HT-29 (cell line): ENCODE measurements around the gene COPA. TPM values are rescaled to one million over a fixed set of nuclear protein-coding genes. Genes with fewer than 3 reads are reported as not detected.
"Not testable (repeated sequence)": the region's sequence is repeated elsewhere in the genome, so short reads cannot be mapped to it uniquely, and the experiment has no call there.

ENCODE experiments used
- DNase-seq: peaks from one replicate; pipeline ENCODE4 v3.0.0-alpha.2; 2015; ENCODE audit warnings: low spot score
- total RNA-seq: library from RNA; depleted of rRNA; stranded (reverse); fragments of >200 nt; shearing (Covaris generic); gene quantifications from 2 replicates; pipeline ENCODE4 v1.2.3, GENCODE V29; 2014; rRNA removed

The COPA gene
- total RNA-seq = 73.9 and 74.3 TPM in 2 replicates

DNA sequence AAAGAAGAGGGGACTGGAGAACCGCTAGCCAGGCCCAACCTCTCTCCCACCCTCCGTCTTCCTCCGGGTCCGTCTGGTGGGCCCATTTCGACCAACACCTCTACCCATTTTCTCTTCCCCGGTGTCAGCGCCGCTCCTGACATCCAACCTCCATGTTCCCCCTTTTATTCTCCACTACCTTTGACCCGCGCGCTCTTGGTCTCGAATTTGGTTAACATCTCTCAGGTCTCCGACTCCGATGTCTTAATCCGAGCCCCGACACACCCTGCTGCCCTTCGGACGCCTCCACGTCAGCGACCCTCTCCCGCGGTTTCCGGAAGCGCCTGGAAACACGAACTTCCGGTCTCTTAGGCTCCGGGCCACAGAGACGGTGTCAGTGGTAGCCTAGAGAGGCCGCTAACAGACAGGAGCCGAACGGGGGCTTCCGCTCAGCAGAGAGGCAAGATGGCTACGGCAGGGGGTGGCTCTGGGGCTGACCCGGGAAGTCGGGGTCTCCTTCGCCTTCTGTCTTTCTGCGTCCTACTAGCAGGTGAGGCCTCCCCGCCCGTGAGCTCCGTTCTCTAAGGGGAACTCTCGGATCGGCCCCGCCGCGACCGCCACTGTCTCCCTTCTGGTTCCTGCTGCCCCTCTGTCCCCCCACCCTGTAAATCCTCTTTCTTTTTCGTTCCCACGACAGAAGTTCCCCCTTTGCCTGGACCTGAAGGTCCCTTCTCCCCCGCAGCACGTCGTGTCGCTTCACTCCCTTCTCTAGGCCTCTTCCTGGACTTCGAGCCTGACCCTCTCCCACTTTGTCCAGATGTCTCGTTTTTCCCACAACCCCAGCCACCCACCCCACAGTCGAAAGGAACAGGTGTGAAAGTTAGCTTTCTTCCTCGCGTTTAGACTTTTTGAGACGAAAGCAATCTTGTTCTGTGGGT is at the start of gene COPA, which contains the start of gene NCSTN:
TSS of gene COPA (minus strand) at position 298 of the 917 bp plus-strand sequence. CDS start at position 218, 80 bp downstream.
TSS of gene NCSTN (plus strand) at position 431 of the 917 bp plus-strand sequence. CDS start at position 445, 14 bp downstream.
- peak; percentile 94 for DNase-seq

DNA sequence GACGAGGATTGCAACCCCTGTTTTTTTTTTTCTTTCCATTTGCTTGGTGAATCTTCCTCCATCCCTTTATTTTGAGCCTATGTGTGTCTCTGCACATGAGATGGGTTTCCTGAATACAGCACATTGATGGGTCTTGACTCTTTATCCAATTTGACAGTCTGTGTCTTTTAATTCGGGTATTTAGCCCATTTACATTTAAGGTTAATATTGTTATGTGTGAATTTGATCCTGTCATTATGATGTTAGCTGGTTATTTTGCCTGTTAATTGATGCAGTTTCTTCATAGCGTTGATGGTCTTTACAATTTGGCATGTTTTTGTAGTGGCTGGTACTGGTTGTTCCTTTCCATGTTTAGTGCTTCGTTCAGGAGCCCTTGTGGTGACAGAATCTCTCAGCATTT is 45.4 kb upstream of the COPA start:
- not testable (repeated sequence) for DNase-seq

DNA sequence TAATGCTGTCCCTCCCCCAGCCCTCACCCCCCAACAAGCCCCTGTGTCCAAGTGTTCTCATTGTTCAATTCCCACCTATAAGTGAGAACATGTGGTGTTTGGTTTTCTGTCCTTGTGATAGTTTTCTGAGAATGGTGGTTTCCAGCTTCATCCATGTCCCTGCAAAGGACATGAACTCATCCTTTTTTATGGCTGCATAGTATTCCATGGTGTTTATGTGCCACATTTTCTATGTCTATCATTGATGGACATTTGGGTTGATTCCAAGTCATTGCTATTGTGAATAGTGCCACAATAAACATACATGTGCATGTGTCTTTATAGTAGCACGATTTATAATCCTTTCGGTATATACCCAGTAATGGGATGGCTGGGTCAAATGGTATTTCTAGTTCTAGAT is 41.8 kb upstream of the COPA start:
- DNase-seq = not testable (repeated sequence)

DNA sequence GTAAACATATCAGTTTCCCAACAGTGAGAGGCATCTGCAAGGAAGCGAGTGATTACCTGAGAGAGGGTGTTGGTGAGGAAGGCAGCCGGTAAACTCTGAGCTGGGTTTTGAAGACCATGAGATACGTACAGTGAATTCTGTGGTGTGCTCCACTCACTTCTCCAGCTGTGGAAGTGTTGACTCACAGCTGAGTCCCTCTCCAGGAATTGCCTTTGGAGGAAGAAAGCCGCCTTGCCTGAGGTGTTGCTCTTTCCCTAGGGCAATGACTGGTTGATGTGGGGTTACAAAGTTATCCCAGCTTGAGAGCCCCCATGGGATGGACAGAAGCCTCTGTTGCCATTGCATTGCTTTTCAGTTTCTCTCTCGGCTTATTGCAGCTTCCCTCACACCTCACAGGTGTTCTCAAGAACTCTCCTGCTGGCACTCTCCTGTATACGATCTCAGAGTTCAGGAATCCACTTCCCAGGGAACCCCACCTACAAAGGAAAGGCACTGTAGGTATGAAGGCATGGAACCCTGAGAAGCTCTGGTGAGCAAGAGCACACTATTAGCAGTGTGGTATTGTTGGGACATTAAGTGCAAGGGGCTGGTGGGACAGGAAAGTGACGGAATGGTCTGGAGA is 34.6 kb upstream of the COPA start:
- no peak for DNase-seq

DNA sequence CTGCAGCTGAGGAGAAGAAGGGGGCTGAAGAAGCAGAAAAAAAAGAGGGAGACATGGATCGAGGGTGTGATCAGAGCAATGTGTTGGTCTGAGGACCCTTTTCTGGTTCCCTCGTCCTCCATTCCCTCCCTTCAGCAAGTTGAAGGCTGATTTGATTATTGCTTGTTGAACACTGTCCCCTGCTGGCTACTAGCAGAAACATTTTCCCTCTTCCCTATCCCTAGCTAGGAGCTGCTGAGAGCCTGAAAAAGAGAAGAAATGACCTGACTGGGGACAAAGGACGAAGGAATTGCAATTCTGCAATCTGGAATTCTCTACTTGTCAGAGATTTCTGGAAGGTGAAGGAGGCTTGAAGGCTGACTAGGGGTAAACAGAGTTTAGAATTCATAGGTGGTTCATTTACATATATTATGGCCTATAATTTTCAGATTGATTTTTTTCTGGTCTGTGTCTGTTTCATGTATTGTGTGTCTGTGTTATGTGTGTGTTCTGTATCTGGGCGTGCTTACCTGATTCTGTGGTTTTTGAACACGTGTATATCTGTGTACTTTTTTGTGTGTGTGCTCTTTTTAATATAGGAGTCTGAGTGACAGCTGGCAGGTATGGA is 33.6 kb upstream of the COPA start:
- peak; percentile 59 for DNase-seq

DNA sequence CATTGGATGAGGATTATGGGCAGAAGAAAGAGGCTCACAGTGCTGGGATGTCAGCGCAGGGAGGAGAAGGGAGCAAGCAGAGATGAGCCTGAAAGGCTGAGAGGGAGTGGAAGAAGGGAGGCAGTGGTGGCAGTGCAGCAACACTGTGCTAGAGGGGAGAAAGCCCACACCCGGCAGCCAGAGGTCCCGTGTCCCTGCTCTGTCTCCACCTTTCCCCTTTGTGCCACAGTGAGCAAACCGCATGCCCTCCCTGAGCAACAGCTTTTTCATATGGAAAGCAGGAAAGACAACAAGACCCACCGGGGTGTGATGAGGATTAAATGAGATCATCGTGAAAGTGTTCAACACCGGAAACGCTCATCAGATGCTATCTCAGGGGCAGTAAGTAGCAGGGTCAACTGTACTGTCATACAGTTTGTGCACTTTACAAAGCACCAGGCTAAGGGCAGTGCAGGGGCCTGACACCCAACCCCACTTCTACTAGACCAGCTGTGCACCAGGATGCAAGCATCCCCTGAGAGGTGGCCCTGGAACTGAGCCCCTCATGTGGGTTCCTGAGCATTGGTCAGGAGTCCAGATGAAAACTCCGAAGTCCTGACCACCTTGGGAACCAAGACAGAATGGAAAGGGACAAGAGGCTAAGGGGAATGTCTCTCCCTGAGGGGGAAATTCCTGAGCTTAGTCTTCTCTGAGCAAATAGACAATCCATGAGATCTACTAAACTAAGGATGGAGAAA is 32.9 kb upstream of the COPA start:
- DNase-seq = peak; percentile 28

DNA sequence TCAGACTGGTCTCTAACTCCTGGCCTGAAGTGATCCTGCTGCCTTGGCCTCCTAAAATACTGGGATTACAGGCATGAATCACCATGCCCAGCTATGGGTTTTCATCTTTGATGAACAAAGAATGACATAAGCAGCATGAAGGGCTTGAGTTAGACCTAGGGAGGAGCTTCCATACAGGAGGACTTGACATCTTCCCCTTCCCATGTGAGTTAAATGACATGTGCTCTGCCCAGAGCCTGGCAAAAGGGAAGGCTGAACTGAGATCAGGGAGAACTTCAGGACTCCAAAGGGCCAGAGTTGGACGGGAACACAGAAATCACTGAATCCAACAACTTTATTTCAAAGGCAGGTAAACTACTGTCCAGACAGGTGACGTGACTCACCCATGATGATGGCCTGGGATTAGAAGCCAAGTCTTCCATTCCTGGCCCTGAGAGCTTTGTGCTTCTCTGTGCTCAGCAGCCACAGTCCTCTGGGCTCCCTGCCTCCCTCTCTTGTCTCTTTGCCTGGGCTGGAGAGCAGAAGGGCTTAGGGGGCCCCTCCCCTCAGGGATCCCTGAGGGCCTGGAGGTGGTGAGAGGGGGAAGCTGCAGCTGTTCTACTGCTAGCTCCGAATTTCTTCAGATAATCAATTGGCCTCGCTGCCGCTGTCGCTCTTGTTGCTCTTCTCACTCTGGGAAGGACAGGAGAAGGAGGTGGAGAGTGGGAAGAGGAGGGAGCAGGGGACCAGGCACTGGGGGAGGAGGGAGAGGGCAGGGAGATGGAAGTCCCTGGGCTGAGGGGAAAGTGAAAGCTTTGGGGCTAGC is 31.5 kb upstream of the COPA start:
- DNase-seq = no peak

DNA sequence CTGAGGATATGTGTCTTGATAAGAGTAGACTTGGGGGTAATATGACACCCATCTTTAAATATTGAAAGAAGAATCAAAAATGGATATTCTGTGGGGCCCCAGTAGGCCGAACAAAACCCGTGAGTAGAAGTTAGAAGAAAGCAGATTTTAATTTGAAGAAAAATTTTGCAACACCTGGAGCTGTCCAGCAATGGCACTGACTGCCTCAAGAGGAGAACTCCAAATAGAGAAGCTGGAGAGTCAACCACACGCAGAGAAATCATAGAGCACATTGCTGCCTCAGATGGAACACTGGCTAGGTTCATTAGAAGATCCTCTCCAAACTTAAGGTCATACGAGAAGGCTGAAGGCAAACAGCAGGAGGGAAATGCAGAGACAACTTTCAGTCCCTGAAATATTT is 30.6 kb upstream of the COPA start:
- DNase-seq = no peak

DNA sequence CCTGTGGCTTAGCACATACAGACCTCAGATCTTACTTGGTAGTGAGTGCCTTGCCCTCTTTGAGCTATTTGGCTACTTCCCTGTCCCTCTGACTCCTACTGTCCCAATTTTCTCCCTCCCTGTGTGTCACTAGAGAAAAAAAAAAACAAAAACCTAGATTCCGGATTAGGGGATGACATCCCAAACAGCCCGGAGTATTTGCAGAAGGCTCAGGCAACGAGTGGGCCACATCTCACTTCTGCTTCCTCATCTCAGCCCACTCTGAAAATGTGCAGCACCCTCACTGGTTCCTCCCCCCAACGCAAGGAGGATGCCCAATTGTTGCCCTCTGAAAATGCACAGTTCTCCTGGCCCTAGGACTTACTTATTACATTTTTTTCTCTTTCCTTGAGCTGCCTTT is 28.7 kb upstream of the COPA start:
- DNase-seq = no peak

DNA sequence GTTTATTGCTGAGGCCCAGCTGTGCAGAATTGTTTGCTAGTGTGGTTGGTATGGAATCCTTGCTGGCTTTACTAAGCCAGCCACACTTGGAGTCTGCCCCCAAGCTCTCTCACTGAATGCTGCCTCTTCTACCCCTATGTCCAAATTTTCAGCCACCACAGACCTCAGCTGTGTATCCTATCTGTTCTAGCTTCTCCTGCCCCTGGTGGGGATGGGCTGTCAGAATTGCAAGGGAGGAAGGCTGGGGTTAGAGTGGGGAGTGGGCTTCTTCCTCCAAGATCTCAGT is 28.2 kb upstream of the COPA start:
- DNase-seq = no peak

DNA sequence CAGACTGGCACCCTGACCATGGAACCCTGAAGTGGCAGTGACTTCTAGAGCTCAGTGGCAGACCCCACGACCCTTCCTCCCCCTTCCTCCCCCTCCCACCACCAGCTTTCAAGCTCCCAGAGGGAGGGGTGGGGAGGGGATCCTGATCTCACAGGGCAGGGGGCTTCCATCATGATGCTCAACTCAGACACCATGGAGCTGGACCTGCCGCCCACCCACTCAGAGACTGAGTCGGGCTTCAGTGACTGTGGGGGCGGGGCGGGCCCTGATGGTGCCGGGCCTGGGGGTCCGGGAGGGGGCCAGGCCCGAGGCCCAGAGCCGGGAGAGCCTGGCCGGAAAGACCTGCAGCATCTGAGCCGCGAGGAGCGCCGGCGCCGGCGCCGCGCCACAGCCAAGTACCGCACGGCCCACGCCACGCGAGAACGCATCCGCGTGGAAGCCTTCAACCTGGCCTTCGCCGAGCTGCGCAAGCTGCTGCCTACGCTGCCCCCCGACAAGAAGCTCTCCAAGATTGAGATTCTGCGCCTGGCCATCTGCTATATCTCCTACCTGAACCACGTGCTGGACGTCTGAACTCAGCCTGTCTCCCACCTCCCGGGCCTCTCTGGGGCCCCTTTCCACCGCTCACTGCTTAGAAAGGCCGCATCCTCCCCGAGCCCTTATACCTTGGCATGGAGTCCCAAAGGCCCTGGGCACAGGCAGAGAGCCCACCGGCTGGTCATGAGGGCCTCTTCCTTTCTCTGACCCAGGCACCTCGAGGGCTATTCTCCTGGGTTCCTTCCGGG is 27.7 kb upstream of the COPA start:
- DNase-seq = no peak

DNA sequence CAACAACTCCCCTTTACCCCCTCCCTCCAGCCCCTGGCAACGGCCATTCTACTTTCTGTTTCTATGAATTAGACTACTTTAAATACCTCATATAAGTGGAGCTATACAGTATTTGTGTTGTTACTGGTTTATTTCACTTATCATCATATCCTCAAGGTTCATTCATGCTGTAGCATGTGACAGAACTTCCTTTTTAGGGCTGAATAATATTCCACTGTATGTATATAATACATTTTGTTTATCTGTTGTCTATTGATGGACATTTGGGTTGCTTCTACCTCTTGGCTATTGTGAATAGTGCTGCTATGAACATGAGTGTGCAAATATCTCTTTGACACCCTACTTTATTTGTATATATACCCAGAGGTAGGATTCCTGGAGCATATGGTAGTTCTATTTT is 26.0 kb upstream of the COPA start:
- DNase-seq = no peak

DNA sequence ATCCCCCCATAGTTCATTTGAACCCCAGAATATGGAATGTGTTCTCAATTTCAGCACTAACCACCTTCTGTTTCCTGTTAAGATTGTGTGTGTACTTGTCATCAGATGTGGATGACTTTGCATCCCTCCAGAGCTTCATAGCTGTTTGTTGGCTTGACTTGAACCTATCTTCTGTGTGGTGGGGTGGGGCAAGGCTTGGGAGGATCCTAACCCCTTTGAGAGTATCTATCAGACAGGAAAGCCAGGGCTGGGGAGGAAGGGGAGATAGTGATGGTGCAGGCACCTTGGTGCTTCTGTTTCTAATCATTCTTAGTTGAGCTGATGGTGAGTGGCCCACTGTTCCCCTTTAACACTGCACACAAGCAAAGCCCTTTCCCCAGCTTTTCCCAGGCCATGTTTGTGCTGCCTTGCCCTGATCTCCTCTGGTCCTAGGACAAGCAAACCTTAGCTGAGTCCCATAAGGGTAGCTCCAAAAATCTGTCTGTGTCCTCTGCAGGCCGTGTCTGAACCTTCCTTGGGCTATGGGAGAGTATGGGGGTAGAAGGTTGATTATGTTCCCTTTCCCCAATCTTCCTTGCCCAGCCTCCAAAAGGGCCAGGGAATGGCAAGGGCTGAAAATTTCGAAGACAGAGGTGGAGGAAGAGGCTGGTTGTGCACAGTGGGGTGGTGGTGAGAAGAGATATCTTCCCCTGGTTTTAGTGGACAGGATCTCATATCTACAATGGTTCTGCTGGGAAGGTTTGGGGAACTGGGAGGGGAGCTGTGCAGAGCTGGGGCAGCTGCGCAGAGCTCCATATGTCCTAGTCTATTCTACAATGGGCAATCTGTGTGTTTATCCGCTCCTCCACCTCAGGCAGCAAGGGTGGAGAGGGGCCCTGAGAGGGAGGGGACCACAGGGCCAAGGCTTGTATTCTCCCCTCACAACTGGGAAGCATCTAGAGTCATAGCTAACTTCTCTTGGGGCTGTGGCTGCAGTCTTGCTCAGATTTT is 25.2 kb upstream of the COPA start:
- no peak for DNase-seq

DNA sequence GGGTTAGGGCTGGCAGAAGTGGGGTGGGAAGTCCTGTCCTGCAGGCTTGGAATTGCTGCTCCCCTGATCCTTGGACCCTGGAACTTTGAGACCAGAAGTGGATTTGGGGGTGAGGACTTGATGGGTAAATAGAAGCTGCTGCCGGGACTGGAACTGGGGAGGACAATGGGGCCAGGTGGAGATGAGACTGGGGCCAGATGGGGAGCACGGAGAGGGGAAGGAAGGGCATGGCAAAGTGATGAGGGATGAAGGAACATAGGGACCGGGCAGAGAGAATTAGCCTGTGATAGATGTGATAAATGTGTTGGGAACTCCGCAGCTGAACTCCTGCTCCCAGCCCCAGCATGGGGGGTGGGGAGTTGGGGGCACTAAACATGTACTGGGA is 24.5 kb upstream of the COPA start:
- no peak for DNase-seq

DNA sequence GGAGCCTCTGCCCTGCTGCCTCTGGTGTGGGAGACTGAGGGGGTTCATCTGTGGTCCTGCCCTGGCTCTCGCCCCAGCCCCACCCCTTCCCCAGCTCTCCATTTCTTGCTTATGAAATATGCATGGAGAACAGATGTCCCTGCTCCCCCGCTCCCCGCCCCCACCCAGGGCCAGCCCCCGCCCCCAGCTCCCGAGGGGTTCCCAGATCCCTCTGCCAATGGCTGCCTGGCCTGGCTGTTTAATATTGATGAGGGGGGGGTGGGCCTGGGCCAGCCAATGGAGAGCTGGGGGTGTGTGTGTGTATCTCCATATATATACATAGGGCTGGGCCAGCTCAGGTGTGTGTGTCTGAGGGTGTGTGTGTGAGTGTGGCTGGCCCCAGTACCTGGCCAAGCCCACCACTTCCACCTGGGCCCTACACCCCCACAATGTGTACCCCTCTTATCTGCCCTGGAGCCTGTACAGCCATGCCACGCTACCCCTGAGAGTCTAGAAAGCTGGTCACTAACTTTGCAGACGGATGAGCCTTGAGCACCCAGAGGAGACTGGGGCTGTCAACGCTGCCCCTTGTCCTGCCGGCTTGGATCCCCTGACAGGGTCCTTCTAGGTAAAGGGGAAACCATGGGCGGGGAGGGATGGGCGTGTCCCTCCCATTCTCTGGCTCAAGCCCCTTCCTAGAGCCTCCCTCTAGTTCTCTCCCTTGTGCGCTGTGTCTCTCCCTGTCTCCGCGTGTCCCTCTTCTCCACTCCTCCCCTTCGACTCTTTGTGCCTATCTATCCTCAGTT is 23.9 kb upstream of the COPA start, which contains the start of gene NHLH1:
TSS of gene NHLH1 (plus strand) at position 341 of the 785 bp plus-strand sequence. CDS start 3,661 bp downstream, outside the sequence.
- no peak for DNase-seq

DNA sequence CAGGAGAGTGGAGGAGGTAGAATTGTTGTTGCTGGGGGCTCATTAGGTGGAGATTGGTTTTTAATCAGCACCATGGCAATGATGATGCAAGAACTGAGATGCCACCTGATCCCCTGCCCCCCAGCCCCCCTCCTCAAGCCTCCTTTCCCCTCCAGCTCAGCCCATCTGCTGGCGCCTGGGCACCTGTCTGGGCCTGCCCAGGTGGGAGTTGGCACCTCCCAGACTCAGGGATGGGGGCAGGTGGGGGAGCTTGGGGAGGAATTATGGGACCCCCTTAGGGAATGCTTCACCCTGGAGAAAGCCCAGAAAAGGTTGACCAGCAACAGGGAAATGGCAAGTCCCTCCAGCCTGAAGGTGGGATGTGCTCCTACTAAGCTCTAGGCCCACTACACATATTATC is 22.3 kb upstream of the COPA start:
- DNase-seq = no peak

DNA sequence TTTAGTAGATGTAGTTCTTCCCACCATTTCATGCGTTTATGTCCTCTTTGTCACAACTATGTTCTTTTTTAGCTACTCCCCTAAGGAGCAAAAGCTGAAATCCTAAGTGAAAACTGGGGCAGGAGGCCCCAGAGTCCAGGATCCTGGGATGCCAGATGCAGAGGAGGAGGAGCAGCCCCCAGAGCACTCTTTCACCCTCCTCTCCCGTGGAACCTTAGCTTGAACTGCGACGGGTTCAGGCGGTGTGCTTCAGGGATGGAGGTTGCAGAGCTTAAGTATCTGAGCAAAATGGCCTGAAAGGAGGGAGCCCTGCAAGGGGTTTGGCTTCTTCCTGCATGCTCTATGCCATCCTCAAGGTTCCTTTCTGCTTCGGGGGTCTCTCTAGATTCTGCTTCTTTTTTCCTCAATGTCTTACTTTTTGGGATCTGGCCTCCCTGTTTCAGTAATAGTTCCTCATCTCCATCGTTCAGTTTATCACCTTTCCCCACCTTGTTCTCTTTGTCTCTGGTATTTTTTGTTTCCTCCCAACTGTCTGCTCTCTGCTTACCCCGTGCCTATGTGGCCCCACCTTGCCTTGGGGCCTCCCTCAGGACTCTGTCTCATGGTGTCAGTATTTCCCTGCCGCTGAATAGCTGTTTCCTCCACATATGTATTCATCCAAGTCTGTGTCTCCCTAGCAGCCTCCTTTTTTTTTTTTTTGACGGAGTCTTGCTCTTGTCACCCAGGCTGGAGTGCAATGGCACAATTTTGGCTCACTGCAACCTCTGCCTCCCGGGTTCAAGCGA is 21.1 kb upstream of the COPA start:
- no peak for DNase-seq
